ENCODE measurements around the gene CDH4.

CDH4 gene

DNA sequence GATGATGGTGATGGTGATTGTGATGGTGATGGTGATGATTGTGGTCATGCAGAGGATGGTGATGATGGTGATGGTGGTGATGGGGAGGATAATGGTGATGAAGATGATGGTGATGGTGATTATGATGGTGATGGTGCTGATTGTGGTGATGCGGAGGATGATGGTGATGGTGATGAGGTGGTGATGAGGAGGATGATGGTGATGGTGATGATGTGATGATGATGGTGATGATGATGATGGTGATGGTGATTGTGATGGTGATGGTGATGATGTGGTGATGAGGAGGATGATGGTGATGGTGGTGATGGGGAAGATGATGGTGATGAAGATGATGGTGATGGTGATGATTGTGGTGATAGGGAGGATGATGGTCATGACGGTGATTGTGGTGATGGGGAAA is 333.7 kb downstream of the CDH4 start:
- no peak for TF ChIP-seq POLR2AphosphoS5 (IDR thresholded peaks at IDR 0.05; ENCODE audit: low read depth, low read length)
- no peak for TF ChIP-seq FOXP2 (optimal IDR thresholded peaks at IDR 0.05; ENCODE audit: borderline replicate concordance, extremely low read depth, extremely low read length, insufficient read depth)
- TF ChIP-seq TAF1 (IDR thresholded peaks at IDR 0.05; ENCODE audit: borderline replicate concordance, insufficient read depth, low read length): no peak
- TF ChIP-seq, protein P1, sequence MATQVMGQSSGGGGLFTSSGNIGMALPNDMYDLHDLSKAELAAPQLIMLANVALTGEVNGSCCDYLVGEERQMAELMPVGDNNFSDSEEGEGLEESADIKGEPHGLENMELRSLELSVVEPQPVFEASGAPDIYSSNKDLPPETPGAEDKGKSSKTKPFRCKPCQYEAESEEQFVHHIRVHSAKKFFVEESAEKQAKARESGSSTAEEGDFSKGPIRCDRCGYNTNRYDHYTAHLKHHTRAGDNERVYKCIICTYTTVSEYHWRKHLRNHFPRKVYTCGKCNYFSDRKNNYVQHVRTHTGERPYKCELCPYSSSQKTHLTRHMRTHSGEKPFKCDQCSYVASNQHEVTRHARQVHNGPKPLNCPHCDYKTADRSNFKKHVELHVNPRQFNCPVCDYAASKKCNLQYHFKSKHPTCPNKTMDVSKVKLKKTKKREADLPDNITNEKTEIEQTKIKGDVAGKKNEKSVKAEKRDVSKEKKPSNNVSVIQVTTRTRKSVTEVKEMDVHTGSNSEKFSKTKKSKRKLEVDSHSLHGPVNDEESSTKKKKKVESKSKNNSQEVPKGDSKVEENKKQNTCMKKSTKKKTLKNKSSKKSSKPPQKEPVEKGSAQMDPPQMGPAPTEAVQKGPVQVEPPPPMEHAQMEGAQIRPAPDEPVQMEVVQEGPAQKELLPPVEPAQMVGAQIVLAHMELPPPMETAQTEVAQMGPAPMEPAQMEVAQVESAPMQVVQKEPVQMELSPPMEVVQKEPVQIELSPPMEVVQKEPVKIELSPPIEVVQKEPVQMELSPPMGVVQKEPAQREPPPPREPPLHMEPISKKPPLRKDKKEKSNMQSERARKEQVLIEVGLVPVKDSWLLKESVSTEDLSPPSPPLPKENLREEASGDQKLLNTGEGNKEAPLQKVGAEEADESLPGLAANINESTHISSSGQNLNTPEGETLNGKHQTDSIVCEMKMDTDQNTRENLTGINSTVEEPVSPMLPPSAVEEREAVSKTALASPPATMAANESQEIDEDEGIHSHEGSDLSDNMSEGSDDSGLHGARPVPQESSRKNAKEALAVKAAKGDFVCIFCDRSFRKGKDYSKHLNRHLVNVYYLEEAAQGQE (IDR thresholded peaks at IDR 0.05; ENCODE audit: insufficient read depth in 1 of 2, low read depth in 2 of 2, low read length in 2 of 2): no peak
- TF ChIP-seq SIN3A (IDR thresholded peaks at IDR 0.05; ENCODE audit: borderline replicate concordance, insufficient read depth, low read length): no peak

DNA sequence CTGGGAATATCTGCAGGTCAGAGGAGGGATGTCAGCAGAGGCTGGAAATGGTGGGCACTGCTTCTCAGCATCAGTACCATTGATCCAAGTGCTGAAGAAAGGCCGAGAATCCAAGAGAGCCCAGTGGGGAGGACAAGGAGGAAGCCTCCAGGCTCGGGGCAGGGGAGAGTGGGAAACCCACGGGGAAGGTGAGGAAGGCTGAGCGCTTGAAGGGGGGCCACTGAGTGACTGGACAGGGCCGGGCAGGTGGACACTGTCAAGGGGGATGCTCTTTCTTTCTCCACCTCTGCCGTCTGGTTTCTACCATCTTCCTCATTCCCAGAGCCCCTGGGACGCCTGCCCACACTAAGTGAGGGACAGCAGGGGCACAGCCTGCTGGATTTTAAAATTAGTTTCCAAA is 335.0 kb downstream of the CDH4 start:
- TF ChIP-seq SIN3A (IDR thresholded peaks at IDR 0.05; ENCODE audit: borderline replicate concordance, insufficient read depth, low read length): no peak
- TF ChIP-seq FOXP2 (optimal IDR thresholded peaks at IDR 0.05; ENCODE audit: borderline replicate concordance, extremely low read depth, extremely low read length, insufficient read depth): no peak
- no peak for TF ChIP-seq TAF1 (IDR thresholded peaks at IDR 0.05; ENCODE audit: borderline replicate concordance, insufficient read depth, low read length)
- TF ChIP-seq, protein P1 (IDR thresholded peaks at IDR 0.05; ENCODE audit: insufficient read depth in 1 of 2, low read depth in 2 of 2, low read length in 2 of 2): no peak
- no peak for TF ChIP-seq POLR2AphosphoS5 (IDR thresholded peaks at IDR 0.05; ENCODE audit: low read depth, low read length)

DNA sequence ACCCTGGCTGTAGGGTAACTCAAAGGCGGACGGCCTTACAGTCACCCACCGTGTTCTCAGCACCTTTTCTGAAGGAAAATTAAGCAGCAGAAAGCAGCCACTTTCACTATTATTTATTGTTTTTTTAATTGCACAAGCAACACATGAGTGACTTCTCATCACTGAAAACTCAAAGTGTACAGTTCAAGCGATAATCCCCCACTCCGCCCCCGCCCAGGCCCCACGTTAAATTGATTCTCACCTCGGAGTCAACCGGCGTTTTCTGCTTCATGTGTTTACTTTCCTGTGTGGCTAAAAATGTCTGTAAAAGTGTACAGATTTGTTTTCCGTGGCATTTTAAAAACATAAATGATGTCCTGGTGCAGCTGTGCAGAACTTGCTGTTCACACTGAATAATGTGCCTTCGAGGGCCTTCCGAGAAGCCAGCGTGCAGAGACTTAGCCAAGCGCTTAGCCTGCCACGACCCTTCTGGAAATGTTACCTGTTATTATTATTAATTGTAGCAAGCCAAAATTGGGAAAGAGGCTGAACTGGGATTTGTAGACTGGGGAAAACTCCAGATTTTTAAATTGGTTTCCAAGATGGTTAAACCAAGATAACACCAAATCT is 335.7 kb downstream of the CDH4 start:
- TF ChIP-seq, protein P1 (IDR thresholded peaks at IDR 0.05; ENCODE audit: insufficient read depth in 1 of 2, low read depth in 2 of 2, low read length in 2 of 2): no peak
- TF ChIP-seq TAF1 (IDR thresholded peaks at IDR 0.05; ENCODE audit: borderline replicate concordance, insufficient read depth, low read length) (no peak), FOXP2 (optimal IDR thresholded peaks at IDR 0.05; ENCODE audit: borderline replicate concordance, extremely low read depth, extremely low read length, insufficient read depth) (no peak), POLR2AphosphoS5 (IDR thresholded peaks at IDR 0.05; ENCODE audit: low read depth, low read length) (no peak), SIN3A (IDR thresholded peaks at IDR 0.05; ENCODE audit: borderline replicate concordance, insufficient read depth, low read length) (no peak)

DNA sequence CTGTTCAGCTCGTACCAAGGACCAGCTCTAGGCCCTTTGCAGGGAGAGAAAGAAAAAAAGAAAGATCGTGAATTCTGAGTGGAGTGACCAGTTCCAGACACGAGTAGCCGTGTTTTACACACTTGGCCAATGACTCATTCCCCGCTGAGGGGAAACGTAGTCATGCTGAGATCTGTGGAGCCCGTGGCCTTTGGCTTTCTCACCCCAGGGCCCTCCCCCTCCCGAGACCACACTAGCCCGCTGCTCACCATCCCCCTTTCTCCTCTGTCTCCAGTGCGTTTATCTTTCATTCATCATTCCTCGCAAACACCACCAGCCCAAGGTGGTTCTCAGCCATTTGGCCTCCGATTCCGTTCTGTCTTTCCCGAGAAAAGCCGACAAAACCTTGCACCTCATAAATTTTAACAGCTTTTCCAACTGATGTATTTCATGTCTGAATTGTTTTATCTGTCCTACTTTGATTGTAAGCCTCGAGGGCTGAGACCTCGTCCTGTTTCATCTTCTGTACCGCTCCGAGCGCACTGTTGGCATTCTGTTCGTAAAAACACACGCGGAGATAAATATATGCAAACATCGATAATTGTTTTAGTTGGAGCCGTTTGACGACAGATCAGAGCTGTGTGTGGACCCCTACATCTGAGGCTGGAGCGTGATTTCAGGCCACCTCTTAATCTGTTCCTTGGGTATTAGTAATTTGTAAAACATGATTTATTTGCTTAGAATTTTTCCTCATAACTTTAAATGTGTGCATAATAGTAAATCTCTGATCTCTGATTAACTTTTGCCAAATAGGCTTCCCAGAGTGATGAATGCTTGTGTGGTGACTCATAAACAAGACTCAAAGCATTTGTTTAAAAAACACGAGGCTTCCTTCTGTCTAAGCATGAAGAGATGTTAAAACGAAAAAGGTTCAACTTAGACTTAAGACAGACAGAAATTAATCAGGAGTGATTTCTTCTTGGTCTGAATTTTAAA is 336.6 kb downstream of the CDH4 start:
- TF ChIP-seq TAF1 (IDR thresholded peaks at IDR 0.05; ENCODE audit: borderline replicate concordance, insufficient read depth, low read length): no peak
- TF ChIP-seq SIN3A (IDR thresholded peaks at IDR 0.05; ENCODE audit: borderline replicate concordance, insufficient read depth, low read length): no peak
- no peak for TF ChIP-seq POLR2AphosphoS5 (IDR thresholded peaks at IDR 0.05; ENCODE audit: low read depth, low read length)
- TF ChIP-seq, protein P1 (IDR thresholded peaks at IDR 0.05; ENCODE audit: insufficient read depth in 1 of 2, low read depth in 2 of 2, low read length in 2 of 2): no peak
- no peak for TF ChIP-seq FOXP2 (optimal IDR thresholded peaks at IDR 0.05; ENCODE audit: borderline replicate concordance, extremely low read depth, extremely low read length, insufficient read depth)

Measured in PFSK-1 (cell line).